ENCODE data around the gene TFDP1.

DNA sequence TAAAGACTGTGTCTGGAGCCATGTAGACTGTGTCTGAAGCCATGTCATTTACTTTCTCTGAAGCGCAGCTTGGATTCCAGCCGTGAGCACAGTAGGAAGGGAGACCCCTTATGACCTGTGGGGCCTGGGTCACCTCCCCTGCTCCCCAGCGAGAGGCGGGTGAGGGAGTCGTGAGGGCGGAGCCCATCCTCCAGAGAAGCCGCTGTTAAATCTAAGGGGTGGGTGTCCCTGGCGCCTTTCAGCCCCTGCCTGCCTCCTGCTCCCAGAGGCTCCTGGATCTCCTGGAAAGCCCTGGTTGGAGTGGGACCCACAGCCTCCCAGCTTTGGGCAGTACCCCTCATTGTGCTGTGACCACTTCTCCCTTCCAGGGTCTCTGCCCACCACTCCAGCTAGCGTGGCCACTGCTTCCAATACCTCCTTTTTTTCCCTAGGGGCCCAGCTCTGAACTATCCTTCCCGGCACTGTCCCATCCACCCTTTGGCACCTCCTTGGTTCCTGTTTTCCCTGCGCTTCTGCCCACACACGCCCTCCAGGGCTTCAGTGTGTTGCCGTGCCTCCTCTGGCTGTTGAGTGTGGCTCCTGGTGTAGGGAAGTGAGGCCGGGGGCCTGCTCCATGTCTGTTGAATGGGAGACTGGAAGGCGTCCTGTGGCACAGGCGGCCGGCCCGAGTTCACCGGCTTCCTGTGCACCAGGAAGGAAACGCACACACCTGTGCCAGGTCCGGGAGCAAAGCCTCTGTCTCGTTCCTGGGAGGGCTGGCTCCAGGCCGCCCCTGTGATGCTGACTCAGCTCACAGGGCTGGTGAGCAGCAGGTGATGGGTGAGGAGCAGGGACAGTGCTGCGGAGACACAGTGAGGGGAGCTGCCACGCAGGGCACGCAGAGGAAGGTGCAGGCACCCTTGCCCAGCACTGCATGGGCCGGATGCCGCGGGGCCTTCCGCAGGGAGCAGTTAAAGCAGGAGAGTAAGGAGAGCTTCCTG is 44.0 kb downstream of the TFDP1 start:
- TF ChIP-seq CTCF (IDR thresholded peaks at IDR 0.05) (no peak), POLR2AphosphoS5 (IDR thresholded peaks at IDR 0.05) (no peak)
